ENCODE data around the gene BUB1. TPM values are rescaled to one million over a fixed set of nuclear protein-coding genes. Genes with fewer than 3 reads are reported as not detected.
"Not testable (repeated sequence)": the region's sequence is repeated elsewhere in the genome, so short reads cannot be mapped to it uniquely, and the experiment has no call there.

BUB1 gene
- total RNA-seq, 5 donors from 2014 or later (not counting 1 experiment from before 2014, with no cell fraction given), result 2.7 to 4.7 (median 3.1) TPM

- 100% methylated on average over 1 of the region's 4 CpGs for WGBS (ENCODE audit: insufficient coverage)
- no peak for ATAC-seq (replicated peaks in 1 of 4)
- Histone ChIP-seq H3K4me3 (ENCODE audit: control insufficient read depth in 1 of 2, extremely low read depth in 1 of 2, low read length in 1 of 2) (no peak overlapping the region), H3K9me3 (no peaks in the 10 kb centered on the region), H3K27ac (ENCODE audit: low read length) (no peak overlapping the region), H3K36me3 (ENCODE audit: control insufficient read depth in 2 of 2, extremely low read depth in 1 of 2, insufficient read depth in 1 of 2, low read length in 1 of 2) (no peaks in the 10 kb centered on the region), H3K4me1 (ENCODE audit: control insufficient read depth in 1 of 2, extremely low read depth in 1 of 2, insufficient read depth in 2 of 2, low read length in 2 of 2) (no peaks in the 10 kb centered on the region), H3K27me3 (replicated peaks in 1 of 2; ENCODE audit: control insufficient read depth in 2 of 2, extremely low read depth in 1 of 2, insufficient read depth in 2 of 2, low read length in 1 of 2) (no peaks in the 10 kb centered on the region)
- H3K27me3 Mint-ChIP-seq, result no peaks in the 10 kb centered on the region
- no peak overlapping the region for H3K27ac Mint-ChIP-seq
- ChIA-PET POLR2A (no interaction called here), CTCF (interaction anchor here (0.7 to 1.0 kb wide), 3 partner anchors 47 to 174 kb away, joined by 3 read pairs; no protein-coding TSS in a partner anchor)
- no peak for DNase-seq
- H3K4me3 Mint-ChIP-seq, result no peak overlapping the region
- H3K9me3 Mint-ChIP-seq, result no peaks in the 10 kb centered on the region
- H3K4me1 Mint-ChIP-seq, result no peaks in the 10 kb centered on the region
- H3K36me3 Mint-ChIP-seq, result peaks cover 13% of the 10 kb centered on the region
Measured at GRCh38 chr2:110638952-110639695, 38.7 kb downstream of the BUB1 start.

DNA sequence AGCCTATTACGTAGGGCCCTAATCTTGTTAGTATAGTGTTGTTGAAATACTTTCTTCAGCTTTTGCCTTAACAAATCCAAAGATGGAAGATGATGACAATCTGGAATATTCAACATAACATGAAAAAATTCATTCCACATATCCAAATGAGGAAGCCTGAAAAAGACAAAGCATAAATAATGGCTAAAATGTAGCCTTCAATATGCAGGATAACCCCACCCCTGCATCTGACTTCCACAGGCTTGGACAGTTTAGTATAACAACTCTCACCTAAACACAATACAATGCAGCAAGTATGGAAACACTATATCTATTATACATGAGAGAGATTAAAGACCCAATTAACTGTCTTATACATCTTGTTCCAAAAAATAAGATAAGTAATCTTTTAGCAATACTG, 39.9 kb downstream of the BUB1 start:
- H3K27me3 Mint-ChIP-seq, result no peaks in the 10 kb centered on the region
- no peak overlapping the region for H3K4me3 ChIP-seq (ENCODE audit: control insufficient read depth in 1 of 2, extremely low read depth in 1 of 2, low read length in 1 of 2)
- DNase-seq (no peak), ATAC-seq (replicated peaks in 1 of 4) (no peak)
- no peaks in the 10 kb centered on the region for H3K4me1 ChIP-seq (ENCODE audit: control insufficient read depth in 1 of 2, extremely low read depth in 1 of 2, insufficient read depth in 2 of 2, low read length in 2 of 2)
- POLR2A ChIA-PET, result no interaction called here
- no peak overlapping the region for H3K4me3 Mint-ChIP-seq
- H3K27me3 ChIP-seq (replicated peaks in 1 of 2; ENCODE audit: control insufficient read depth in 2 of 2, extremely low read depth in 1 of 2, insufficient read depth in 2 of 2, low read length in 1 of 2), result no peaks in the 10 kb centered on the region
- no peak overlapping the region for H3K27ac ChIP-seq (ENCODE audit: low read length)
- CTCF ChIA-PET, result no interaction called here
- H3K9me3 ChIP-seq, result no peaks in the 10 kb centered on the region
- no peaks in the 10 kb centered on the region for H3K36me3 ChIP-seq (ENCODE audit: control insufficient read depth in 2 of 2, extremely low read depth in 1 of 2, insufficient read depth in 1 of 2, low read length in 1 of 2)
- H3K9me3 Mint-ChIP-seq, result no peaks in the 10 kb centered on the region
- H3K27ac Mint-ChIP-seq, result no peak overlapping the region
- H3K4me1 Mint-ChIP-seq, result no peaks in the 10 kb centered on the region
- WGBS (ENCODE audit: insufficient coverage), result no CpG with 5 or more reads among the region's 1 CpG
- peaks cover 12% of the 10 kb centered on the region for H3K36me3 Mint-ChIP-seq

GRCh38 chr2:110637093-110637492, 40.8 kb downstream of the BUB1 start:
- 100% methylated on average over 1 of the region's 1 CpG for WGBS (ENCODE audit: insufficient coverage)
- H3K4me1 ChIP-seq (ENCODE audit: control insufficient read depth in 1 of 2, extremely low read depth in 1 of 2, insufficient read depth in 2 of 2, low read length in 2 of 2), result no peaks in the 10 kb centered on the region
- ChIA-PET POLR2A (no interaction called here), CTCF (no interaction called here)
- ATAC-seq (replicated peaks in 1 of 4), result no peak
- Mint-ChIP-seq H3K4me1 (no peaks in the 10 kb centered on the region), H3K27ac (no peak overlapping the region), H3K4me3 (no peak overlapping the region), H3K36me3 (peaks cover 7% of the 10 kb centered on the region), H3K27me3 (no peaks in the 10 kb centered on the region), H3K9me3 (no peaks in the 10 kb centered on the region)
- H3K36me3 ChIP-seq (ENCODE audit: control insufficient read depth in 2 of 2, extremely low read depth in 1 of 2, insufficient read depth in 1 of 2, low read length in 1 of 2), result no peaks in the 10 kb centered on the region
- DNase-seq, result no peak
- H3K27me3 ChIP-seq (replicated peaks in 1 of 2; ENCODE audit: control insufficient read depth in 2 of 2, extremely low read depth in 1 of 2, insufficient read depth in 2 of 2, low read length in 1 of 2), result no peaks in the 10 kb centered on the region
- no peak overlapping the region for H3K4me3 ChIP-seq (ENCODE audit: control insufficient read depth in 1 of 2, extremely low read depth in 1 of 2, low read length in 1 of 2)
- no peak overlapping the region for H3K27ac ChIP-seq (ENCODE audit: low read length)
- H3K9me3 ChIP-seq, result no peaks in the 10 kb centered on the region

DNA sequence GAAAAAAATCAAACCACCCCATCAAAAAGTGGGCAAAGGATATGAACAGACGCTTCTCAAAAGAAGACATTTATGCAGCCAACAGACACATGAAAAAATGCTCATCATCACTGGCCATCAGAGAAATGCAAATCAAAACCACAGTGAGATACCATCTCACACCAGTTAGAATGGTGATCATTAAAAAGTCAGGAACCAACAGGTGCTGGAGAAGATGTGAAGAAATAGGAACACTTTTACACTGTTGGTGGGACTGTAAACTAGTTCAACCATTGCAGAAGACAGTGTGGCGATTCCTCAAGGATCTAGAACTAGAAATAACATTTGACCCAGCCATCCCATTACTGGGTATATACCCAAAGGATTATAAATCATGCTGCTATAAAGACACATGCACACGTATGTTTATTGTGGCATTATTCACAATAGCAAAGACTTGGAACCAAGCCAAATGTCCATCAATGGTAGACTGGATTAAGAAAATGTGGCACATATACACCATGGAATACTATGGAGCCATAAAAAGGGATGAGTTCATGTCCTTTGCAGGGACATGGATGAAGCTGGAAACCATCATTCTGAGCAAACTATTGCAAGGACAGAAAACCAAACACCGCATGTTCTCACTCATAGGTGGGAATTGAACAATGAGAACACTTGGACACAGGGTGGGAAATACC, 41.8 kb downstream of the BUB1 start:
- H3K4me1 ChIP-seq (ENCODE audit: control insufficient read depth in 1 of 2, extremely low read depth in 1 of 2, insufficient read depth in 2 of 2, low read length in 2 of 2); POLR2A ChIA-PET; H3K4me3 Mint-ChIP-seq; H3K9me3 ChIP-seq; H3K4me1 Mint-ChIP-seq; ATAC-seq (replicated peaks in 1 of 4); H3K27me3 ChIP-seq (replicated peaks in 1 of 2; ENCODE audit: control insufficient read depth in 2 of 2, extremely low read depth in 1 of 2, insufficient read depth in 2 of 2, low read length in 1 of 2); H3K36me3 ChIP-seq (ENCODE audit: control insufficient read depth in 2 of 2, extremely low read depth in 1 of 2, insufficient read depth in 1 of 2, low read length in 1 of 2); H3K27ac ChIP-seq (ENCODE audit: low read length); H3K27ac Mint-ChIP-seq; H3K9me3 Mint-ChIP-seq; H3K27me3 Mint-ChIP-seq; H3K36me3 Mint-ChIP-seq; H3K4me3 ChIP-seq (ENCODE audit: control insufficient read depth in 1 of 2, extremely low read depth in 1 of 2, low read length in 1 of 2); CTCF ChIA-PET; DNase-seq: not testable (repeated sequence)
- whole genome bisulfite sequencing (ENCODE audit: insufficient coverage), result no CpG with 5 or more reads among the region's 4 CpGs

- H3K27me3 Mint-ChIP-seq; ATAC-seq (replicated peaks in 1 of 4); H3K4me1 ChIP-seq (ENCODE audit: control insufficient read depth in 1 of 2, extremely low read depth in 1 of 2, insufficient read depth in 2 of 2, low read length in 2 of 2); POLR2A ChIA-PET; DNase-seq; H3K27me3 ChIP-seq (replicated peaks in 1 of 2; ENCODE audit: control insufficient read depth in 2 of 2, extremely low read depth in 1 of 2, insufficient read depth in 2 of 2, low read length in 1 of 2); H3K4me3 Mint-ChIP-seq; H3K36me3 Mint-ChIP-seq; H3K36me3 ChIP-seq (ENCODE audit: control insufficient read depth in 2 of 2, extremely low read depth in 1 of 2, insufficient read depth in 1 of 2, low read length in 1 of 2); H3K27ac ChIP-seq (ENCODE audit: low read length); H3K9me3 ChIP-seq; H3K27ac Mint-ChIP-seq; H3K9me3 Mint-ChIP-seq; H3K4me3 ChIP-seq (ENCODE audit: control insufficient read depth in 1 of 2, extremely low read depth in 1 of 2, low read length in 1 of 2); H3K4me1 Mint-ChIP-seq: not testable (repeated sequence)
- WGBS (ENCODE audit: insufficient coverage), result no CpG with 5 or more reads among the region's 1 CpG
- CTCF ChIA-PET, result interaction anchor here in 1 of 2 donors (0.6 kb wide), 1 partner anchor 896 kb away, joined by 3 read pairs; no protein-coding TSS in a partner anchor
Measured at GRCh38 chr2:110627348-110627747, 50.5 kb downstream of the BUB1 start.

DNA sequence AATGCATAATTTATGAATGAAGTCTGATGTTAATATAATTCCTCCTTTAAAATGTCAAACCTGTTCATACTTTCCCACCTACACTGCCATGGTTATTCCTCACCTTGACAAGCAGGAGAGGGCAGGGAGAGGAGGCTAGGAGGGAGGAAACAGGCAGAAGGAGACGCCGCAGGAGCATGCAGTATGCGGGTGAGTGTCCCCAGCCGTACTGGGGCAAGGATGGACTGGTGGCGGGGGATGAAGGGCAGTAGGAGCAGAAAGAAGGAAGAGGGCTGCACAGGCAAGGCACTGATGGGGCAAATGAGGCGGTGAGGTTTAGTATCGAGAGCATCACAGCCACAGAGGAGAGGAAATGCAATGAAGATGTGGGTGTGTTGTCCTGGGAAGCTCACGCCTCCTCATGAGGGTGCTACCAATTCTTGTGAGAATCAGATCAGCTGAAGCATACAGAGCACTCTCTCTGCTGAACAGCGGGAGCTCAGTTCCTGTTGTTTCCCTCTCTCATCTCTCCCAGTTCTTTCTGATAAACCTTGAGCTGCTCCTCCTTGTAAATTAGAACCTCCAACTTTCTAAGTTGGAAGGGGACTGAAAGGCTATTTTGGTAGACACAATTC, 58.4 kb downstream of the BUB1 start:
- H3K9me3 Mint-ChIP-seq; H3K27me3 Mint-ChIP-seq; CTCF ChIA-PET; H3K4me3 ChIP-seq (ENCODE audit: control insufficient read depth in 1 of 2, extremely low read depth in 1 of 2, low read length in 1 of 2); H3K4me1 Mint-ChIP-seq; H3K27ac Mint-ChIP-seq; H3K27me3 ChIP-seq (replicated peaks in 1 of 2; ENCODE audit: control insufficient read depth in 2 of 2, extremely low read depth in 1 of 2, insufficient read depth in 2 of 2, low read length in 1 of 2); H3K36me3 ChIP-seq (ENCODE audit: control insufficient read depth in 2 of 2, extremely low read depth in 1 of 2, insufficient read depth in 1 of 2, low read length in 1 of 2); H3K4me1 ChIP-seq (ENCODE audit: control insufficient read depth in 1 of 2, extremely low read depth in 1 of 2, insufficient read depth in 2 of 2, low read length in 2 of 2); POLR2A ChIA-PET; H3K9me3 ChIP-seq; H3K27ac ChIP-seq (ENCODE audit: low read length); H3K4me3 Mint-ChIP-seq; DNase-seq; H3K36me3 Mint-ChIP-seq; ATAC-seq (replicated peaks in 1 of 4): not testable (repeated sequence)
- no CpG with 5 or more reads among the region's 9 CpGs for WGBS (ENCODE audit: insufficient coverage)

Measured in T-cell (primary cell).